KBM-7 (cell line): ENCODE results near the gene NPVF.

ENCODE experiments used
- DNase-seq: peaks from one replicate; pipeline ENCODE4 v3.0.0-alpha.2; 2015
- in situ Hi-C: fragments of 300-500 bp; cut with MboI; formaldehyde crosslinking; loops from 2 replicates; pipeline ENCODE4 v1.14.3; 2020; ENCODE audit warnings: low sequenced_read_pairs, low pct_unique_long_range_greater_than_20kb, mixed read lengths

Gene NPVF

GRCh38 chr7:25228386-25228785, at the start of gene NPVF:
TSS of gene NPVF (minus strand) at chr7:25228486. CDS start at chr7:25228439, 47 bp downstream.
- no peak for DNase-seq
- in situ Hi-C loops: no loop called here

GRCh38 chr7:25272265-25272664, 44.0 kb upstream of the NPVF start:
- in situ Hi-C loops: loop anchor here (25.0 kb wide), 1 partner anchor 290 kb away; no protein-coding TSS in a partner anchor
- DNase-seq: no peak

GRCh38 chr7:25263337-25263736, 35.1 kb upstream of the NPVF start:
- no peak for DNase-seq
- in situ Hi-C loops: loop anchor here (25.0 kb wide), 1 partner anchor 299 kb away; no protein-coding TSS in a partner anchor

- in situ Hi-C loops: loop anchor here (25.0 kb wide), 1 partner anchor 300 kb away; no protein-coding TSS in a partner anchor
- no peak for DNase-seq
Measured at GRCh38 chr7:25262586-25262985, 34.3 kb upstream of the NPVF start.

- in situ Hi-C loops: loop anchor here (25.0 kb wide), 1 partner anchor 301 kb away; no protein-coding TSS in a partner anchor
- no peak for DNase-seq
Measured at GRCh38 chr7:25261545-25262140, 33.4 kb upstream of the NPVF start.

GRCh38 chr7:25260862-25261494, 32.7 kb upstream of the NPVF start:
- DNase-seq: peak; percentile 80
- in situ Hi-C loops: loop anchor here (25.0 kb wide), 1 partner anchor 301 kb away; no protein-coding TSS in a partner anchor

- peak; percentile 82 for DNase-seq
- in situ Hi-C loops: loop anchor here (10.0 to 25.0 kb wide), 2 partner anchors 125 to 303 kb away; no protein-coding TSS in a partner anchor
Measured at GRCh38 chr7:25259487-25260243, 31.4 kb upstream of the NPVF start.

GRCh38 chr7:25256333-25256819, 28.1 kb upstream of the NPVF start:
- in situ Hi-C loops: loop anchor here (10.0 to 25.0 kb wide), 2 partner anchors 128 to 306 kb away; no protein-coding TSS in a partner anchor

GRCh38 chr7:25255611-25256332, 27.5 kb upstream of the NPVF start:
- in situ Hi-C loops: loop anchor here (10.0 to 25.0 kb wide), 2 partner anchors 129 to 307 kb away; no protein-coding TSS in a partner anchor
- no peak for DNase-seq

More at GRCh38 chr7:25256333-25256819, 28.1 kb upstream of the NPVF start:
- DNase-seq: no peak

- in situ Hi-C loops: loop anchor here (10.0 to 25.0 kb wide), 2 partner anchors 130 to 308 kb away; no protein-coding TSS in a partner anchor
- no peak for DNase-seq
Measured at GRCh38 chr7:25254604-25255003, 26.3 kb upstream of the NPVF start.

GRCh38 chr7:25253714-25254113, 25.4 kb upstream of the NPVF start:
- DNase-seq: no peak
- in situ Hi-C loops: loop anchor here (10.0 to 25.0 kb wide), 2 partner anchors 131 to 309 kb away; no protein-coding TSS in a partner anchor

- DNase-seq: no peak
- in situ Hi-C loops: loop anchor here (10.0 to 25.0 kb wide), 2 partner anchors 134 to 312 kb away; no protein-coding TSS in a partner anchor
Measured at GRCh38 chr7:25250386-25250785, 22.1 kb upstream of the NPVF start.

GRCh38 chr7:25249772-25250171, 21.5 kb upstream of the NPVF start:
- in situ Hi-C loops: loop anchor here (10.0 to 25.0 kb wide), 2 partner anchors 135 to 313 kb away; no protein-coding TSS in a partner anchor
- no peak for DNase-seq

- in situ Hi-C loops: no loop called here
- DNase-seq: no peak
Measured at GRCh38 chr7:25246306-25246705, 18.0 kb upstream of the NPVF start.

GRCh38 chr7:25244254-25245033, 16.2 kb upstream of the NPVF start:
- no peak for DNase-seq
- in situ Hi-C loops: no loop called here

- in situ Hi-C loops: no loop called here
- no peak for DNase-seq
Measured at GRCh38 chr7:25242678-25243077, 14.4 kb upstream of the NPVF start.

- no peak for DNase-seq
- in situ Hi-C loops: no loop called here
Measured at GRCh38 chr7:25240896-25241295, 12.6 kb upstream of the NPVF start.

- in situ Hi-C loops: no loop called here
- DNase-seq: no peak
Measured at GRCh38 chr7:25240340-25240739, 12.1 kb upstream of the NPVF start.
